IPS-15b (cell line): ENCODE results near the gene RABL2B.

Experiments
- H3K27me3 ChIP-seq: one replicate; pipeline ENCODE4 v1.6.1; 2013; ENCODE audit warnings: low read length; ENCODE audit not compliant: control insufficient read depth, insufficient read depth
- H3K36me3 ChIP-seq: one replicate; pipeline ENCODE4 v1.6.1; 2013; ENCODE audit warnings: low read length; ENCODE audit not compliant: control insufficient read depth, insufficient read depth
- H3K4me1 ChIP-seq: one replicate; pipeline ENCODE4 v1.6.1; 2013; ENCODE audit warnings: mild to moderate bottlenecking, low read length; ENCODE audit not compliant: control insufficient read depth, insufficient read depth
- H3K4me3 ChIP-seq: one replicate; pipeline ENCODE4 v1.5.1; 2013; ENCODE audit warnings: low read depth, low read length
- H3K9ac ChIP-seq: one replicate; pipeline ENCODE4 v1.6.1; 2013; ENCODE audit warnings: low read depth, mild to moderate bottlenecking, low read length
- H3K9me3 ChIP-seq: one replicate; pipeline ENCODE4 v1.6.1; 2013; ENCODE audit warnings: mild to moderate bottlenecking, low read length; ENCODE audit not compliant: control insufficient read depth, insufficient read depth

Gene RABL2B

DNA sequence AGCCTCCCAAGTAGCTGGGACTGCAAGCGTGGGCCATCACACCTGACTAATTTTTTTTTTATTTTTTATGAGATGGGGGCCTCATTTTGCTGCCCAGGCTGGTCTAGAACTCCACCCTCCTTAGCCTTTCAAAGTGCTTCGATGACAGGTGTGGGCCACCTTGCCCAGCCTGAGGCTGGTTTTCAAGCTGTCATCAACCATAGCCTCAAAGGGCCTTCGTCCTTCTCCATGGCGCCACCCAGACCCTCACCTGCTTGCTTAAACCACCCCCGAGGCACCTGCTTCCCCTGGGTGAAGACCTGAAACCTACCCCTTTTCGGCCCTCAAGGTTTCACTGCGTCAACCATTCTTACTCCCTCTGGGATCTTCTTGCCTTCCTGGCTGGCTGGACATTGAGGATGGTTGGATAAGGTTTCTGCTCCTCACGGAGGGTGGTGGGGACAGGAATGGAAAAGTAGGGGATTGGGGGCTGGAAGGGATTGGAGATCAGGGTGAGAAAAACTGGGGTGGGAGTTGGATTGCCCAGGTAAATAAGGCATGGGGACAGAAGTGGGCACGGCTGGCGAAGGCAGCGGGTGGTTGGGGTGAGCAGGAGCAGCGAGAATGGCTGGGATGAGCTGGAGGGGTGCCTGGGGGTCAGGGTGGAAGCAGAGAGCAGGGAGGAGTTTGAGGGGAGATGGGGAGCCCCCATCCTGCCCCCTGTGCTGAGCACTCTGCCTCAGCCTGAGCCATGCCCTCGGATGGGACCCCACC lies 48.3 kb downstream of the RABL2B start:
- no peaks in the 10 kb centered on the region for H3K36me3 ChIP-seq
- no peak overlapping the region for H3K4me3 ChIP-seq
- H3K4me1 ChIP-seq, result no peaks in the 10 kb centered on the region
- no peak overlapping the region for H3K9ac ChIP-seq
- H3K27me3 ChIP-seq, result peaks cover 69% of the 10 kb centered on the region
- H3K9me3 ChIP-seq, result no peaks in the 10 kb centered on the region

DNA sequence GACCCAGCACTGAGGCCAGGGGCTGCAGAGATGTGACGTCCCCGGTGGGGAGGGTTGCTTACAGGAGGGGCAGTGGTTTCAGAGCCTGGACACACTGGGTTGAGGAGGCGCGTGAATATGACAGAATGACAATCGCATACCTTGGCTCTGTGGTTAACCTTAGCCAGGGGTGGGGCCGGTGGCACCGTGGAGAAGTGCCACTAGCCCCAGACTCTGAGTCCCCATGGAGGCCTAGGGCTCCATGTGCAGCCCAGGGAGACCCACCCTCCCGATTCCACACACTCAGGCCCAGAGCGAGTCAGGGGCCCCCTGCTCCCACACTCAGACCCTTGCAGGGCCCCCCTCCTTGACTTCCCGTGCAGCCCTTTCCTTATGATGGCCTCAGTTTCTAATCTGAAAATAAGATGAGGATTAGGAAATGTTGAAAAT lies 49.1 kb downstream of the RABL2B start:
- no peaks in the 10 kb centered on the region for H3K36me3 ChIP-seq
- H3K27me3 ChIP-seq, result peaks cover 76% of the 10 kb centered on the region
- no peaks in the 10 kb centered on the region for H3K4me1 ChIP-seq
- no peaks in the 10 kb centered on the region for H3K9me3 ChIP-seq
- H3K4me3 ChIP-seq, result no peak overlapping the region
- H3K9ac ChIP-seq, result no peak overlapping the region

DNA sequence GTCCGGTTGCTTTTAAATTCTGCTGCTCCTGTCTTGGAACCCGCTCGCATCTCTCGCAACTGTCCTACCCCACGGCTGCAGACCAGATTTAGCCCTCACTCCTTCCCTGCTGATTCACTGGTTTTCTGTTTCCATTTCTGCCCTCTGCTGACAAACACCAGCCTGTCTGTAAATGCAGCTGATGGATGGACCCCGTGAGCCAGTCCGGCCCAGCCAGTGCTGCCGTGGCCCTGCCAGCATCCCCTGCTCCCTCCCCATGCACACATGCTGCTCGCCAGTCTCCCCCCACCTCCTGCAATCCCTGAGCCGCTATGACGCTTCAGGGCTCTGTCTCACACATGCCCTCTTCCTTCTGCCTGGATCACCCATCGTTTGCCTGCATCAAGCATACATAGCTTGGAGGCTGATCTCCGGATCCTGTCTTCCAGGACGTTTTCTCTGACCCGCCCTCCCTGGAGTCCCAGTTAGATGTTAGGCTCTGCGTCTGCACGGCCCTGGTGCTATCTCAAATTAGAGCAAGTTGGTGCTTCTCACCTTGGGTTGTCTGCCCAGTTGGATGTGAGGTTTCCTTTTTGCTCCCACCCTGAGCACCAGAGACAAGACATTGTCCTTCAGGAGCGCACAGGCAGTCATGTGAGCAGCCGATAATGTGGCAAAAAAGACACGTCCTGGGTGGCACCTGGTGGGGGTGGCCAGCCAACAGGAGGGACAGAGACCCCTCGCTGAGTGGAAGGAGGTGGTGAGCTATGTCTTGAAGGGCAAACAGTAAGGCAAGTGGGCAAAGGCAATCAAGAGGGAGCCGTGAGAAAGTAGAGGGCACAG lies 49.7 kb downstream of the RABL2B start:
- H3K4me1 ChIP-seq, result no peaks in the 10 kb centered on the region
- H3K36me3 ChIP-seq, result no peaks in the 10 kb centered on the region
- no peak overlapping the region for H3K4me3 ChIP-seq
- no peak overlapping the region for H3K9ac ChIP-seq
- peaks cover 75% of the 10 kb centered on the region for H3K27me3 ChIP-seq
- H3K9me3 ChIP-seq, result no peaks in the 10 kb centered on the region

DNA sequence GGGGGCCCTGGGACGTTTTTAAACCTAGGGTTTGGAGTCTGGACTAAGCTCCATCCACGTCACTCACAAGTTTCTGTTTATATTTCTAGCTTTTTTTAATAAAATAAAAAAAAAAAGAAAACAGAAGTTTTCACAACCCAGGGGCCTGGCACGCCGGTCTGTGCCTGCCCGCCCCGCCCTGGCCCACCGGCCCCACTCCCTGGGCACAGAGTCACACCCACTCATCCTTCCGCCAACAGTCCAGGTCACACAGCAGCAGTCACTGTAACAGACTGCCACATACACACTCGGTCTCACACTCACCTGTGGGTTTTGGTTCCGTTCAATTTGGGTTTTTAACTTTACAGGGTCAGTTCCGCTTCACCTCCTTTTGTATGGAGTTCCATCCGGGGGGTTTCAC lies 50.8 kb downstream of the RABL2B start:
- no peak overlapping the region for H3K9ac ChIP-seq
- H3K9me3 ChIP-seq, result no peaks in the 10 kb centered on the region
- no peak overlapping the region for H3K4me3 ChIP-seq
- H3K4me1 ChIP-seq, result no peaks in the 10 kb centered on the region
- no peaks in the 10 kb centered on the region for H3K36me3 ChIP-seq
- peaks cover 70% of the 10 kb centered on the region for H3K27me3 ChIP-seq

DNA sequence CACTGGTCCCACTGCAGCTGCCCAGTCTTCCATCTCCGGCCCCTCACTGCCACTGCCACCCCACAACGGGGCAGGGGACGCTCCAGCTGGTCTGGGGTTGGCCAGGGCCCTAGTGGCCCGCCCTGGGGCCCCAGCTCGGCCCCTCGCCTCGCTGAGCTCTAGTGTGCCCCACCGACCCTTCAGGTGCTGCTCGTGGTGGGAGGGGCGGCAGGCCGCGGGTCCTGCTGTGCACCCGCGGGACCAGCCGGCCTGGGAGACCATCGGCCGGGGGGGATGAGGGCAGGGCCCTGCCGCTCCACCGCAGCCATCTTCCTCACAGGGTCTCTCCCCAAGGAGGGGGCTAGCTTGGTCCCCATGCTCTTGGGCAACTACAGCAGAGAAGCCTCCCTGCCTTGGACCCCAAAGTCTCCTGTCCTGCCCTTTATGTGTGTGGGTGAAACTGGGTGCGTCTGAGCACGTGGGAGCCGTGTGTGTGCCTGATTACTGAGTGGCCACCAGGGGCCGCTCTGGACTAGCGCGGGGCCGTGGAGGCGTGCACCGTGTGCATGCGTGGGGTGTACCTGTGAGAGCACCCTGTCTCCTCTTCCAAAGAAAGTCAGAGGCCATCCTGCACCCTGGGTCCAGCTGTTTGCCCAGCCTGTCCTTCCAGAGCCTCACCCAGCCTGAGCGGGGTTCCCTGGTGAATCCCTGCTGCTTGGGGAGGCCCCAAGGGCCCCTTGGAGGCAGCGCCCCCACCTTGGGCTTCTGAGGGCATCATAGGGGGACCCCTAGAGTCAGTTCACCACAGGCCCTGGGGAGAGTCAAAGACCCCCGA lies 51.4 kb downstream of the RABL2B start:
- Histone ChIP-seq H3K4me1 (no peaks in the 10 kb centered on the region), H3K36me3 (no peaks in the 10 kb centered on the region), H3K4me3 (no peak overlapping the region), H3K9ac (no peak overlapping the region), H3K27me3 (peaks cover 63% of the 10 kb centered on the region), H3K9me3 (no peaks in the 10 kb centered on the region)

DNA sequence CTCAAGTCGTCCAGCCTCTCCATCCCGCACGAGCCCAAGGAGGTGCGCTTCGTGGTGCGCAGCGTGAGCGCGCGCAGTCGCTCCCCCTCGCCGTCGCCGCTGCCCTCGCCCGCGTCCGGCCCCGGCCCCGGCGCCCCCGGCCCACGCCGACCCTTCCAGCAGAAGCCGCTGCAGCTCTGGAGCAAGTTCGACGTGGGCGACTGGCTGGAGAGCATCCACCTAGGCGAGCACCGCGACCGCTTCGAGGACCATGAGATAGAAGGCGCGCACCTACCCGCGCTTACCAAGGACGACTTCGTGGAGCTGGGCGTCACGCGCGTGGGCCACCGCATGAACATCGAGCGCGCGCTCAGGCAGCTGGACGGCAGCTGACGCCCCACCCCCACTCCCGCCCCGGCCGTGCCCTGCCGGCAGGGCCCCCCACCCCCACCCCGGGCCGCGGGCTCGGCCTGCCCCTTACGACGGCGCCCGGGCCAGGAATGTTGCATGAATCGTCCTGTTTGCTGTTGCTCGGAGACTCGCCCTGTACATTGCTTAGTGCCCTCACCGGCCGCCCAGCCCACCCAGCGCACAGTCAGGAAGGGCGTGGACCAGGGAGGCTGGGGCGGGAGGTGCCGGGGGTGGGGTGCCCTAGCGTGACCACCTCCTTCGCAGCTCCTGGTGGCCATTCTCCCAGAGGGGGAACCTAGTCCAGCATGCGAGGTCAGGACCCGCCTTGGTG lies 52.3 kb downstream of the RABL2B start:
- Histone ChIP-seq H3K9ac (no peak overlapping the region), H3K4me1 (no peaks in the 10 kb centered on the region), H3K4me3 (peak overlapping the region; percentile 8), H3K9me3 (no peaks in the 10 kb centered on the region), H3K27me3 (peaks cover 55% of the 10 kb centered on the region), H3K36me3 (no peaks in the 10 kb centered on the region)

DNA sequence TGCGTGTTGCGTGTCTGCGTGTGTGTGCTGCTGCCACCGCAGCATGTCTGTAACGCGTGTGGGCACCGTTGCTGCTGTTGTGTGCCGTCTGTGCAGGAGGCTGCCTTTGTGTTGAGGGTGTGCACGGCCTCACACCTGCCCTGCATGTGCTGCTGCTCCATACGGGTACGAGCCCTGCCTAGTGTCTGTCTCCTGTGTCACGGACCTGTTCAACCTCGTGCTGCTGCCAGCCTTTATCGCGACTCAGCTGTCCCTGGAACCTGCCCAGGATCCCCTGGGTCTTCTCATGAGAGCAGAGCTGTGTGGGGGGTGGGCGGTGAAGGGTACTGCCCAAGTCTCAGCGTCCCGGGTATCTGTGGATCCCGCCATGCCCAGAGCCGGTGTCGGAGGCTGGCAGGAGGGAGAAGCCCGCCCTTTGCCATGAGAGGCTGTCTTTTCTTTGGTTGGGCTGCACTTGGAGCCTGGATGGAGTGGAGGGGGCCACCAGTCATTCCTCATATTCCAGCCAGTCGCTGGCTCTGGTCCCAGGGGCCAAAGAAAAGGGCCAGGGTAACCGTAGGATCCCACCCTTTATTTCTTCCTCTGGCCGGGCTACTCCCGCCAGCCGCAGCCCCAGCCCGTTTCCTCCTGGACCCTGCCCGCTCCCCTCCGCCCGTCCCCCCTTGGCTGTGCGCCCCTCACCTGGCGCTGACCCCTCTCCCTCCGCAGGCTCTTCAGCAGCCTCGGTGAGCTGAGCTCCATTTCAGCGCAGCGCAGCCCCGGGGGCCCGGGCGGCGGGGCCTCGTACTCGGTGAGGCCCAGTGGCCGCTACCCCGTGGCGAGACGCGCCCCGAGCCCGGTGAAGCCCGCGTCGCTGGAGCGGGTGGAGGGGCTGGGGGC lies 53.2 kb downstream of the RABL2B start:
- Histone ChIP-seq H3K9me3 (no peaks in the 10 kb centered on the region), H3K4me1 (no peaks in the 10 kb centered on the region), H3K36me3 (no peaks in the 10 kb centered on the region), H3K4me3 (no peak overlapping the region), H3K9ac (no peak overlapping the region), H3K27me3 (peaks cover 46% of the 10 kb centered on the region)

DNA sequence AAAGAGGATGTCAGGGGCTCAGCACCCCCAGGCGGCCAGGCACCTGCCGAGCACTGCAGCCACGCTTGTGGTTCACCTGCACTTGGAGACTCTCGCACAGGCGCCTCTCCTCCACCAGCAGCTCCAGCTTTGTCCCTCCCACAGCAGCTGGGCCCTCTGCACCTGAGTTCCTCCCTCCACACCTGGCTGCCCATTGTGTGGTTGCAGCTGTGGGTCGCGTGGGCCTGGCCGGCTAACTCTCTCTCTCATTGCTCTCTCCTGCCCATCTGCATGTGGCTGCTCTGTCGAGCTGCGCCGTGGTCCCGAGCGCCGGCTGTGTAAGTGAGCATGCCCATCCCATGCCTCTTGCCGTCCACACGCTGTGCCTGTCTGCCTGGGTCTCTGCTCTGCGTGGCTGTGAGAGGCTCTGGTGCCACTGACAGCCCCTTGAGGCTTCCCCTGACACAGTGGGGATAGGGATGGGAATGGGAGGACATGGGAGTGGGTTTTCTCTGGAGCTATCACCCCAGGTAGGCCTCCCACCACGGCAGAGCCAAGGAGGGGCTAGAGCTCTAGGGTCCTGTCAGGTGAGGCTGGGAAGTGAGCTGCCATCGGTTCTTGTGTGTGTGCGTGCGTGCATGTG lies 53.9 kb downstream of the RABL2B start:
- Histone ChIP-seq H3K36me3 (no peaks in the 10 kb centered on the region), H3K27me3 (peaks cover 42% of the 10 kb centered on the region), H3K4me3 (no peak overlapping the region)

DNA sequence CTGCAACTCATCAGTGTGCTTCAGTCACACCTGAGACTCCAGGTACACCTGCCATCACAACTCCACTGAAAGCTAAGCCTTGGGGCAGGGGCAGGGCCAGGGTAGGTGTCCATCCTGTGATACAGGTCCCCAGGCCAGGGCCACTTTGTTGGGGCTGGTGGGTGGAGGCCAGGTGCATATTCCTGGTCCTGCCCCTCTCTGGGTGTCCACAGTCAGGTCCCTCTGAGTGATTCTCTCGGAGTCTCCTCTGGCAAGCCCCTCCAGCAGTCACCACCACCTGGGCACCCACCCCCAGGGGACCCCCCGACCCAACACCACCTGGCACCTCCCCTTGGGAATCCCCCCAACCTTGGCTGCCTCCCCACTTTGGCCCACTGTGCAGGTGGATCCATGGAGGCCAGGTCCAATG lies 54.9 kb downstream of the RABL2B start:
- H3K4me3 ChIP-seq, result no peak overlapping the region
- no peaks in the 10 kb centered on the region for H3K9me3 ChIP-seq
- no peaks in the 10 kb centered on the region for H3K4me1 ChIP-seq
- H3K9ac ChIP-seq, result no peak overlapping the region
- H3K27me3 ChIP-seq, result peaks cover 35% of the 10 kb centered on the region
- H3K36me3 ChIP-seq, result no peaks in the 10 kb centered on the region

More for the DNA sequence above, 53.9 kb downstream of the RABL2B start:
- Histone ChIP-seq H3K9me3 (no peaks in the 10 kb centered on the region), H3K9ac (no peak overlapping the region), H3K4me1 (no peaks in the 10 kb centered on the region)

DNA sequence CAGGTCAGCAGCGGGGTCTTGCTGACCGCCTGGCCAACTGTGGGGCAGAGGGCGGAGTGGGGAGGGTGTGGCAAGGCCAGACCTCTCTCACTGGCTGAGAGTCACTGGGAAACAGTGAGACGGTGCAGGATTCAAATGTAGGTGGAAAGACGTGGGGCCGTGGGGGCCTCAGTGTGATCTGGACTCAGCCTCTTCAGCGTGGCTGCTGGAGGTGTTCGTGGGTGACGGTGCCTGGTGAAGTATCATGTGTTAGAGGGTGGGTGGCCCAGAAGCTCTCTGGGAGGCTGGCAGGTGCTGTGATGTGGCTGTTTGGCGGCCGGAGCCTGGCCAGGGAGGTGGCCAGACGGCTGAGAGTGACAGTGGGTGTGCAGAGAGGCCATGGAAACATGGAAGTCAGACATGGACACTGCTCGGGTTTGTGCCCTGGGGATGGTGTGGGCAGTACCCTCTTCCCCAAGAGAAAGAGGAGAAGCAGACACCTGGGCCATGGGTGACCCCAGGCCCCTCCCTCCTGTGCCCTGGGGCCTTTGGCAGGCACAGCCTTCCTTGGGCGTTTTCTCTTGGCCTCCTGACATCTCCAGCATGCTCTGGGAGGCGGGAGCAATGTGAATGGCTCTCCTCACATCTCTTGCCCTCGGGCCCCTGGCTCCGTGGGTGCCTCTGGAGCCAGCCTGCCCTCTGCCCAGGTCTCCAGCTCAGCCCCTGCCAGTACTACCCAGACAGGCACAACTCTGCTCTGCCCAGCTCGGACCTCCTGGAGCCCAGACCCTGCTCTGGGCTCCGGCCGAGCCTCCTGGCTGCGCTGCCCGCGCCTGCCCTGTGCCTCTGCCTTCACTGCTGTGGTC lies 55.5 kb downstream of the RABL2B start:
- no peaks in the 10 kb centered on the region for H3K4me1 ChIP-seq
- H3K9ac ChIP-seq, result no peak overlapping the region
- no peaks in the 10 kb centered on the region for H3K9me3 ChIP-seq
- H3K27me3 ChIP-seq, result peaks cover 31% of the 10 kb centered on the region
- no peaks in the 10 kb centered on the region for H3K36me3 ChIP-seq
- H3K4me3 ChIP-seq, result no peak overlapping the region
